GM21526 (cell line): ENCODE measurements around the gene CACNA2D4.

Source experiments
- ATAC-seq: cut with Tn5 transposase; IDR thresholded peaks from one replicate; pipeline ENCODE4 v1.9.1; 2021; ENCODE audit warnings: moderate library complexity; ENCODE audit not compliant: unreplicated experiment, low FRiP score

CACNA2D4 gene

GRCh38 chr12:1836854-1837421, 81.5 kb downstream of the CACNA2D4 start:
- ATAC-seq: no peak

- no peak for ATAC-seq
Observed at GRCh38 chr12:1836241-1836803, 82.1 kb downstream of the CACNA2D4 start.

- no peak for ATAC-seq
Observed at GRCh38 chr12:1835211-1836131, 83.0 kb downstream of the CACNA2D4 start.

GRCh38 chr12:1834186-1834925, 84.1 kb downstream of the CACNA2D4 start:
- no peak for ATAC-seq

GRCh38 chr12:1833596-1834028, 84.8 kb downstream of the CACNA2D4 start:
- ATAC-seq: no peak

GRCh38 chr12:1832801-1833595, 85.5 kb downstream of the CACNA2D4 start:
- ATAC-seq: no peak

- ATAC-seq: no peak
Observed at GRCh38 chr12:1830981-1831963, 87.2 kb downstream of the CACNA2D4 start.

- ATAC-seq: no peak
Observed at GRCh38 chr12:1830401-1830845, 88.0 kb downstream of the CACNA2D4 start.

GRCh38 chr12:1829306-1829900, 89.0 kb downstream of the CACNA2D4 start:
- ATAC-seq: no peak

- ATAC-seq: no peak
Observed at GRCh38 chr12:1828856-1829255, 89.6 kb downstream of the CACNA2D4 start.

- no peak for ATAC-seq
Observed at GRCh38 chr12:1827826-1828805, 90.3 kb downstream of the CACNA2D4 start.

- ATAC-seq: no peak
Observed at GRCh38 chr12:1826867-1827705, 91.4 kb downstream of the CACNA2D4 start.

- ATAC-seq: no peak
Observed at GRCh38 chr12:1826401-1826800, 92.1 kb downstream of the CACNA2D4 start.

- no peak for ATAC-seq
Observed at GRCh38 chr12:1825382-1826102, 92.9 kb downstream of the CACNA2D4 start.

- ATAC-seq: no peak
Observed at GRCh38 chr12:1823237-1823636, 95.2 kb downstream of the CACNA2D4 start.

GRCh38 chr12:1822699-1823098, 95.8 kb downstream of the CACNA2D4 start:
- ATAC-seq: no peak
